GM20000 (cell line): ENCODE measurements around the gene WDR54.

Experiments
- DNase-seq: peaks from one replicate; pipeline ENCODE4 v3.0.0; 2012; ENCODE audit warnings: low spot score
- CTCF ChIP-seq: IDR thresholded peaks from 2 replicates; pipeline ENCODE4 v1.5.1; 2012; ENCODE audit warnings: mild to moderate bottlenecking, control low read depth; ENCODE audit errors: extremely low read depth, missing control alignments

WDR54 gene

DNA sequence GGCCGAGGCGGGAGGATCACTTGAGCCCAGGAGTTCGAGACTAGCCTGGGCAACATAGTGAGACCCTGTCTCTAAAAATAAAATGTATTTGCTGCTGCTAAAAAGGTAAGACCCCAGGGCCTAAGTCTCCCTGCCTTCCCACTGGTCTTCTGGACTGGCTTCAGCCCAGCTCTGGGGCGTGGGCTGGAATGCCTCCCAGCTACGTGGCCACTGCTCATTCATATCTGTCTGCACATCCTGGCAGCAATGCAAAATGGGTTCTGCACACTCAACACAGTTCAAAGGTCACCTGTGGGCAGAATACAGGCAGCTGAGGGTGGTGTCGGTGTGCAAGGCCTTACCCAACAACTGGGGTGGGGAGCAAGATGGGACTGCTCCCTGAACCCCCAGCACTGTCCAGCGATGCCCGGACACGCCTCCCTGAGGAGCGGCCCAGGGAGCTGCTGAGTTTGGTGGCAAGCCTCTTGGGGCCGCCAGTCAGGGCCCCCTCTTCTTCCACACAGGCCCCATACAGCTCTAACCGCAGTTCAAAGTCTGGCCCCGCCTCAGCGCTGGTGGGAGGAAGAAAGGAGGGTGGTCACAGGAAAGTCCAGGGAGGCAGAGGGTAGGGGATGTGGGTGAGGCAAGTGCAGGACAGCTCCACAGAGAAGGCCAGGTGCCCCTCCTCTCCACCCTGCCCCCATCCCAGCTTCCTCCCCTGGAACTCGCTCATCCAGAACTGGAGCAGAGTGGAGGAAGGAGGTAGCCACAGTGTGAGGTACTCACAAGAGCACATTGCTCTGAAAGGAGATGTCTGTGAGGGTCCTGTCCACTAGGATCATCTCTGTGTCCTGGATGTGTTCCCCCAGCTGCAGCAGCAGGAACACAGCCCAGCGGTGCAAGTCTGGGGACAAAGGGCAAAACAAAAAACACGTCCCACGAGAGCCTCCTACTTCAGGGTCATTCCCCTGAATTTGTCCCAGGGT is 8.2 kb downstream of the WDR54 start:
- no peak for DNase-seq
- TF ChIP-seq CTCF: no peak

GRCh38 chr2:74430502-74430901 is 9.0 kb downstream of the WDR54 start:
- no peak for DNase-seq

GRCh38 chr2:74436111-74436805 is 14.7 kb downstream of the WDR54 start:
- no peak for DNase-seq
- no peak for TF ChIP-seq CTCF

More at GRCh38 chr2:74430502-74430901, 9.0 kb downstream of the WDR54 start:
- TF ChIP-seq CTCF: no peak

GRCh38 chr2:74436848-74437695 is 15.5 kb downstream of the WDR54 start:
- TF ChIP-seq CTCF: no peak
- no peak for DNase-seq

DNA sequence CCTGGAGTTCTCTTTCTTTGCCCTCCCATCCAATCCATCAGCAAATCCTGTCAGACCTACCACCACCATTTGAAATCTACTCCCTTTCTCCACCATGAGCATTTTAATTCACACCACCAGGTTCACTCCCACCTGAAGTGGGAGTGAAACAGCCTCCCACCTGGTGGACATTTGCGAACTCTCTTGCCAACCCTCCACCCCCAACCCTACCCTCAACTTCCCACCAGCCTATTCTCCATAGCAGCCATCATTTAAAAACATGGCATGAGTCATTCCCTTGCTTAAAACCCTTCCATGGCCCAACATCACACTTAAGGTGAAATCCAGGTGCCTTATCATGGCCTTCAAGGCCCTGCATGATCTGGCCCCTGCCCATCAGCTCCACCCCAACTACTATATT is 16.7 kb downstream of the WDR54 start:
- TF ChIP-seq CTCF: no peak
- no peak for DNase-seq

DNA sequence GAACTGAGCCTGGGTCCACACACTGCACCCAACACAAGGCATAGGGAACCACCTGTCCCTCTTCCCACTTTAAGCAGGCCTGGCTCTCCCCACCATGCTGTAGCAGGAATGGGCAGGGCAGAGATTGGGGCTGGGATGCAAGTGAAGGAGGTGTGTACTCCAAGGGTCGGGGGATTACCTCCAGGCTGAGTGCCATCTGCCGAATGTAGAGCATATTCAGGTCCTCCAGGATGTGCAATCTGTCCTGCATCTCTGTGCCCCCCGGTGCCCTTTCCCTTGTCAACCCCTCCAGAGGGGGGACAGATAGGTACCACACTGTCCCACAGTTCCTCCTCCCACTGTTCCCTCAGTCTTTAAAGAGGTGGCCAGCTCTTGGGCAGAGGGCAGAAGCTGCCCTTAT is 17.8 kb downstream of the WDR54 start:
- no peak for TF ChIP-seq CTCF
- DNase-seq: no peak
